WTC11 (cell line): ENCODE results near the gene STOM. TPM values are rescaled to one million over a fixed set of nuclear protein-coding genes. Genes with fewer than 3 reads are reported as not detected.

ENCODE experiments used
- ATAC-seq: fragments of 200-7000 bp; cut with Tn5 transposase; 2 replicates; pipeline ENCODE4 v1.10.0; 2021; ENCODE audit warnings: mild to moderate bottlenecking, moderate library complexity
- CTCF ChIA-PET: fragments of 300-600 bp; sonication (Branson Sonifier 250); formaldehyde crosslinking; loops from one replicate; lab custom pipeline; 2021; ENCODE audit warnings: antibody characterized with exemption; lab: Charles Lee
- POLR2A ChIA-PET: fragments of 350-600 bp; sonication (Branson Sonifier 250); formaldehyde crosslinking; loops from one replicate; lab custom pipeline; 2021; ENCODE audit warnings: antibody characterized with exemption; lab: Charles Lee
- DNase-seq: peaks from one replicate; pipeline ENCODE4 v3.0.0; 2021; ENCODE audit warnings: low spot score
- H3K27ac Mint-ChIP-seq: 2 replicates; pipeline ENCODE4 v1.8.0; 2021; ENCODE audit warnings: mixed read lengths
- H3K27me3 Mint-ChIP-seq: 2 replicates; pipeline ENCODE4 v1.8.0; 2021; ENCODE audit warnings: low read depth, mild to moderate bottlenecking, moderate library complexity, mixed read lengths
- H3K36me3 Mint-ChIP-seq: 2 replicates; pipeline ENCODE4 v1.8.0; 2021; ENCODE audit warnings: mixed read lengths
- H3K4me1 Mint-ChIP-seq: 2 replicates; pipeline ENCODE4 v1.8.0; 2022; ENCODE audit warnings: mixed read lengths
- H3K4me3 Mint-ChIP-seq: 2 replicates; pipeline ENCODE4 v1.8.0; 2021; ENCODE audit warnings: mild to moderate bottlenecking, moderate library complexity, mixed read lengths
- H3K9me3 Mint-ChIP-seq: 2 replicates; pipeline ENCODE4 v1.8.0; 2021; ENCODE audit warnings: mixed read lengths
- CBFB ChIP-seq: sonication (generic); formaldehyde crosslinking; IDR thresholded peaks from 2 replicates; pipeline ENCODE4 v1.8.1; 2022; ENCODE audit warnings: mild to moderate bottlenecking, low read depth, missing genetic modification reagents
- CREB1 ChIP-seq: sonication (generic); formaldehyde crosslinking; IDR thresholded peaks from 2 replicates; pipeline ENCODE4 v1.8.0; 2023; ENCODE audit warnings: mild to moderate bottlenecking, missing genetic modification reagents
- IRF2 ChIP-seq: sonication (generic); formaldehyde crosslinking; IDR thresholded peaks from 2 replicates; pipeline ENCODE4 v1.8.0; 2022; ENCODE audit warnings: low read depth, missing genetic modification reagents, borderline replicate concordance
- JAZF1 ChIP-seq: fragments of 250-450 bp; sonication (Bioruptor Pico); IDR thresholded peaks from 2 replicates; pipeline ENCODE4 v1.9.0; 2021; ENCODE audit warnings: moderate library complexity, mild to moderate bottlenecking, inconsistent platforms
- MYBL2 ChIP-seq: sonication (generic); formaldehyde crosslinking; IDR thresholded peaks from 2 replicates; pipeline ENCODE4 v1.8.1; 2023; ENCODE audit warnings: mild to moderate bottlenecking, moderate library complexity, missing genetic modification reagents
- NFE2L1 ChIP-seq: sonication (generic); formaldehyde crosslinking; IDR thresholded peaks from 2 replicates; pipeline ENCODE4 v1.8.1; 2023; ENCODE audit warnings: missing genetic modification reagents
- NR3C1 ChIP-seq: sonication (generic); formaldehyde crosslinking; conservative IDR thresholded peaks from 2 replicates; pipeline ENCODE4 v1.8.1; 2023; ENCODE audit warnings: low read depth, mild to moderate bottlenecking, missing genetic modification reagents
- ZBTB21 ChIP-seq: sonication (generic); formaldehyde crosslinking; IDR thresholded peaks from 2 replicates; pipeline ENCODE4 v1.8.1; 2023; ENCODE audit warnings: mild to moderate bottlenecking, missing genetic modification reagents, borderline replicate concordance
- ZNF138 ChIP-seq: sonication (generic); formaldehyde crosslinking; conservative IDR thresholded peaks from 2 replicates; pipeline ENCODE4 v1.8.1; 2022; ENCODE audit warnings: mild to moderate bottlenecking, moderate library complexity, missing genetic modification reagents
- total RNA-seq: library from RNA; stranded (reverse); gene quantifications from 3 replicates; pipeline ENCODE4 v1.2.3, GENCODE V29; 2021
- TF ChIP-seq, protein P1 (sequence below): fragments of 250-450 bp; sonication (Bioruptor Pico); IDR thresholded peaks from 2 replicates; pipeline ENCODE4 v1.9.0; 2021; ENCODE audit warnings: mild to moderate bottlenecking, borderline replicate concordance
- TF ChIP-seq, protein P2 (sequence below): sonication (generic); formaldehyde crosslinking; IDR thresholded peaks from 2 replicates; pipeline ENCODE4 v1.8.1; 2023; ENCODE audit warnings: mild to moderate bottlenecking, moderate library complexity, missing genetic modification reagents
- TF ChIP-seq, protein P3 (sequence below): sonication (generic); formaldehyde crosslinking; IDR thresholded peaks from 2 replicates; pipeline ENCODE4 v1.8.0; 2023; ENCODE audit warnings: mild to moderate bottlenecking, missing genetic modification reagents
- TF ChIP-seq, protein P4 (sequence below): fragments of 250-450 bp; sonication (Bioruptor Pico); IDR thresholded peaks from 2 replicates; pipeline ENCODE4 v1.9.0; 2021; ENCODE audit warnings: moderate library complexity, mild to moderate bottlenecking, inconsistent platforms, borderline replicate concordance

Gene STOM
- total RNA-seq, 1 experiment from 2014 or later = 32.9 TPM

DNA sequence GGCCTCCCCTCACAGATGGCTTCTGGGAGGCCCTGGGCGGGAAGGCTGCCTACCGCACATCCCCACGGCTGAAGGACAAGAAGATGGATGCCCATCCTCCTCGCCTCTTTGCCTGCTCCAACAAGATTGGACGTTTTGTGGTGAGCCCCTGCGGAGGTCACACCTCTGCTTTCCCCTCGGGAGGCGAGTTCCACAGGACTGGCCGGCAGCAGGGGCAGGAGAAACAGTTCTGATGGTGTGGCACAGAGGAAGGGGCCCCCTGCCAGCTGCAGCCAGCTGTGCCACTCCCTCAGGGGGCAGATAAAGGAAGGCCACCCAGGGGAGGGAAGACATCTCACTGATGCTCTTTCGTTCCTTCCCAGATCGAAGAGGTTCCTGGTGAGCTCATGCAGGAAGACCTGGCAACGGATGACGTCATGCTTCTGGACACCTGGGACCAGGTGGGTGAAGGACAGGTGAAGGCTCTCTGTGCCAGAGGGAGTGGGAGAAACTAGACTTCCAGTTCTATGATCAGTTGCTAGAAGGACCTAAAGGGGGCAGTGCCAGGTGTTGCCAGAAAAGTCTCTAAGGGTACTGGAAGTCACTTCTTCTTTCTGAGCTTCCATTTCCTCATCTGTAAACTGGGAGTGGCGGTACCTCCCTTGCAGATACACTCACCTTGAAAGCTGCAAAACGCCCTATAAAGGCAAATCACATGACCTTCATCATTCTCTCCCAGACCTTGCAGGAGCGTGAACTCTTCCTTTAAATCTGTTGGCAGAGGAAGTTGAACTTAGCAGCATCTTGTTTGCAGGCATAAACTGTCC, 41.0 kb downstream of the STOM start:
- no peak overlapping the region for H3K27ac Mint-ChIP-seq
- ATAC-seq (no peak), DNase-seq (no peak)
- H3K36me3 Mint-ChIP-seq = peaks cover 9% of the 10 kb centered on the region
- no peaks in the 10 kb centered on the region for H3K9me3 Mint-ChIP-seq
- ChIA-PET POLR2A (no interaction called here), CTCF (interaction anchor here (1.0 kb wide), 1 partner anchor 29 kb away, joined by 4 read pairs; no protein-coding TSS in a partner anchor)
- H3K4me3 Mint-ChIP-seq = no peak overlapping the region
- TF ChIP-seq IRF2 (CRISPR knock-in tag) = no peak
- no peaks in the 10 kb centered on the region for H3K27me3 Mint-ChIP-seq
- no peaks in the 10 kb centered on the region for H3K4me1 Mint-ChIP-seq

DNA sequence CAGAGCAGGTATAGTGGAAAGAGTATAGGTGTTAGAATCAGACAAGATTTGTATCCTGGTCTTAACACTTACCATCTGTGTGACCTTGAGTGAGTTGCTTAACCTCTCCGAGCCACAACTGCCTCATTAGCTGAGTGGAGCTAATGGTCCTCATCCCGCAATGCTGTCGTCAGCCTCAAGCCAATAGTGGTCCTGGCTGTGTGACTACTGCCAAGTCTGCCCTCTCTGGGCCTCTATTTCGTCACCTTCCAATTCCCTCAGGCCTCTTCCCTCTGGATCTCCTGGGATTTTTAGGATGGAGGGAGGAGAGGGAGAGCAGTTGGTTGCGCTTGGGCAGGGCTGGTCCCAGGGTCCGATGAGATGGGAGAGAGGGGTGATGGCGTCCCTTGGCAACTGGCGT, 41.6 kb downstream of the STOM start:
- no peaks in the 10 kb centered on the region for H3K27me3 Mint-ChIP-seq
- ATAC-seq = no peak
- H3K36me3 Mint-ChIP-seq = peaks cover 9% of the 10 kb centered on the region
- TF ChIP-seq CREB1 = no peak
- no peak for TF ChIP-seq NR3C1 (CRISPR knock-in tag)
- no peak for TF ChIP-seq ZNF138 (CRISPR knock-in tag)
- no peak for TF ChIP-seq JAZF1 (CRISPR knock-in tag)
- TF ChIP-seq, protein P1, sequence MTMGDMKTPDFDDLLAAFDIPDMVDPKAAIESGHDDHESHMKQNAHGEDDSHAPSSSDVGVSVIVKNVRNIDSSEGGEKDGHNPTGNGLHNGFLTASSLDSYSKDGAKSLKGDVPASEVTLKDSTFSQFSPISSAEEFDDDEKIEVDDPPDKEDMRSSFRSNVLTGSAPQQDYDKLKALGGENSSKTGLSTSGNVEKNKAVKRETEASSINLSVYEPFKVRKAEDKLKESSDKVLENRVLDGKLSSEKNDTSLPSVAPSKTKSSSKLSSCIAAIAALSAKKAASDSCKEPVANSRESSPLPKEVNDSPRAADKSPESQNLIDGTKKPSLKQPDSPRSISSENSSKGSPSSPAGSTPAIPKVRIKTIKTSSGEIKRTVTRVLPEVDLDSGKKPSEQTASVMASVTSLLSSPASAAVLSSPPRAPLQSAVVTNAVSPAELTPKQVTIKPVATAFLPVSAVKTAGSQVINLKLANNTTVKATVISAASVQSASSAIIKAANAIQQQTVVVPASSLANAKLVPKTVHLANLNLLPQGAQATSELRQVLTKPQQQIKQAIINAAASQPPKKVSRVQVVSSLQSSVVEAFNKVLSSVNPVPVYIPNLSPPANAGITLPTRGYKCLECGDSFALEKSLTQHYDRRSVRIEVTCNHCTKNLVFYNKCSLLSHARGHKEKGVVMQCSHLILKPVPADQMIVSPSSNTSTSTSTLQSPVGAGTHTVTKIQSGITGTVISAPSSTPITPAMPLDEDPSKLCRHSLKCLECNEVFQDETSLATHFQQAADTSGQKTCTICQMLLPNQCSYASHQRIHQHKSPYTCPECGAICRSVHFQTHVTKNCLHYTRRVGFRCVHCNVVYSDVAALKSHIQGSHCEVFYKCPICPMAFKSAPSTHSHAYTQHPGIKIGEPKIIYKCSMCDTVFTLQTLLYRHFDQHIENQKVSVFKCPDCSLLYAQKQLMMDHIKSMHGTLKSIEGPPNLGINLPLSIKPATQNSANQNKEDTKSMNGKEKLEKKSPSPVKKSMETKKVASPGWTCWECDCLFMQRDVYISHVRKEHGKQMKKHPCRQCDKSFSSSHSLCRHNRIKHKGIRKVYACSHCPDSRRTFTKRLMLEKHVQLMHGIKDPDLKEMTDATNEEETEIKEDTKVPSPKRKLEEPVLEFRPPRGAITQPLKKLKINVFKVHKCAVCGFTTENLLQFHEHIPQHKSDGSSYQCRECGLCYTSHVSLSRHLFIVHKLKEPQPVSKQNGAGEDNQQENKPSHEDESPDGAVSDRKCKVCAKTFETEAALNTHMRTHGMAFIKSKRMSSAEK (CRISPR knock-in tag) = no peak
- TF ChIP-seq, protein P2, sequence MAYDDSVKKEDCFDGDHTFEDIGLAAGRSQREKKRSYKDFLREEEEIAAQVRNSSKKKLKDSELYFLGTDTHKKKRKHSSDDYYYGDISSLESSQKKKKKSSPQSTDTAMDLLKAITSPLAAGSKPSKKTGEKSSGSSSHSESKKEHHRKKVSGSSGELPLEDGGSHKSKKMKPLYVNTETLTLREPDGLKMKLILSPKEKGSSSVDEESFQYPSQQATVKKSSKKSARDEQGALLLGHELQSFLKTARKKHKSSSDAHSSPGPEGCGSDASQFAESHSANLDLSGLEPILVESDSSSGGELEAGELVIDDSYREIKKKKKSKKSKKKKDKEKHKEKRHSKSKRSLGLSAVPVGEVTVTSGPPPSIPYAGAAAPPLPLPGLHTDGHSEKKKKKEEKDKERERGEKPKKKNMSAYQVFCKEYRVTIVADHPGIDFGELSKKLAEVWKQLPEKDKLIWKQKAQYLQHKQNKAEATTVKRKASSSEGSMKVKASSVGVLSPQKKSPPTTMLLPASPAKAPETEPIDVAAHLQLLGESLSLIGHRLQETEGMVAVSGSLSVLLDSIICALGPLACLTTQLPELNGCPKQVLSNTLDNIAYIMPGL = no peak
- no peak for TF ChIP-seq IRF2 (CRISPR knock-in tag)
- TF ChIP-seq, protein P3, sequence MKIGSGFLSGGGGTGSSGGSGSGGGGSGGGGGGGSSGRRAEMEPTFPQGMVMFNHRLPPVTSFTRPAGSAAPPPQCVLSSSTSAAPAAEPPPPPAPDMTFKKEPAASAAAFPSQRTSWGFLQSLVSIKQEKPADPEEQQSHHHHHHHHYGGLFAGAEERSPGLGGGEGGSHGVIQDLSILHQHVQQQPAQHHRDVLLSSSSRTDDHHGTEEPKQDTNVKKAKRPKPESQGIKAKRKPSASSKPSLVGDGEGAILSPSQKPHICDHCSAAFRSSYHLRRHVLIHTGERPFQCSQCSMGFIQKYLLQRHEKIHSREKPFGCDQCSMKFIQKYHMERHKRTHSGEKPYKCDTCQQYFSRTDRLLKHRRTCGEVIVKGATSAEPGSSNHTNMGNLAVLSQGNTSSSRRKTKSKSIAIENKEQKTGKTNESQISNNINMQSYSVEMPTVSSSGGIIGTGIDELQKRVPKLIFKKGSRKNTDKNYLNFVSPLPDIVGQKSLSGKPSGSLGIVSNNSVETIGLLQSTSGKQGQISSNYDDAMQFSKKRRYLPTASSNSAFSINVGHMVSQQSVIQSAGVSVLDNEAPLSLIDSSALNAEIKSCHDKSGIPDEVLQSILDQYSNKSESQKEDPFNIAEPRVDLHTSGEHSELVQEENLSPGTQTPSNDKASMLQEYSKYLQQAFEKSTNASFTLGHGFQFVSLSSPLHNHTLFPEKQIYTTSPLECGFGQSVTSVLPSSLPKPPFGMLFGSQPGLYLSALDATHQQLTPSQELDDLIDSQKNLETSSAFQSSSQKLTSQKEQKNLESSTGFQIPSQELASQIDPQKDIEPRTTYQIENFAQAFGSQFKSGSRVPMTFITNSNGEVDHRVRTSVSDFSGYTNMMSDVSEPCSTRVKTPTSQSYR (CRISPR knock-in tag) = no peak
- no peak for TF ChIP-seq MYBL2 (CRISPR knock-in tag)
- TF ChIP-seq, protein P4, sequence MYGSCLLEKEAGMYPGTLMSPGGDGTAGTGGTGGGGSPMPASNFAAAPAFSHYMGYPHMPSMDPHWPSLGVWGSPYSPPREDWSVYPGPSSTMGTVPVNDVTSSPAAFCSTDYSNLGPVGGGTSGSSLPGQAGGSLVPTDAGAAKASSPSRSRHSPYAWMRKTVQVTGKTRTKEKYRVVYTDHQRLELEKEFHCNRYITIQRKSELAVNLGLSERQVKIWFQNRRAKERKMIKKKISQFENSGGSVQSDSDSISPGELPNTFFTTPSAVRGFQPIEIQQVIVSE (CRISPR knock-in tag) = no peak
- TF ChIP-seq ZBTB21 (CRISPR knock-in tag) = no peak
- no peak for TF ChIP-seq CBFB (CRISPR knock-in tag)
- no peak for TF ChIP-seq NFE2L1
- no peak overlapping the region for H3K4me3 Mint-ChIP-seq
- no peaks in the 10 kb centered on the region for H3K9me3 Mint-ChIP-seq
- H3K4me1 Mint-ChIP-seq = no peaks in the 10 kb centered on the region
- no peak overlapping the region for H3K27ac Mint-ChIP-seq
- ChIA-PET POLR2A (no interaction called here), CTCF (interaction anchor here (1.0 kb wide), 1 partner anchor 51 kb away, joined by 3 read pairs; no protein-coding TSS in a partner anchor)
- no peak for DNase-seq
